ENCODE data around the gene TREML2.

DNA sequence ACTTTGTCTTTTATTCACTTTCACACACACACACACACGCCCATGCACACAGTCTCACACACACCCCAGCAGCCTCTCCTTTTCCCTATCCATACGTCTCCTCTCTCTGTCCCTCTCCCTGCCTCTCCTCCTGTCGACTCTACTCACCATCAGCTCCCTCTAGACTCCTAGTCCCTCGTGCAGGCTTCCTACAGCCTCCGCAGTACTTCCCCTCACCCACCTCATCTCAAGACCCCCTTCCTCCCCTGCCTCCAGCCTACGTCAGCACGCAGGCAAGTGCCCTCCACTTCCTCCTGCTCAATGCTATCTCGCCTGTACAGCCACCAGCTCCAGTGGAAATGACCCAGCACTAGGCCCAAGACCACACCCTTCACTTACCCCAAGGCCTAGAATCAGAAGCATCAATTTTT is 820 bp upstream of the TREML2 start:
- TF ChIP-seq, protein P1, sequence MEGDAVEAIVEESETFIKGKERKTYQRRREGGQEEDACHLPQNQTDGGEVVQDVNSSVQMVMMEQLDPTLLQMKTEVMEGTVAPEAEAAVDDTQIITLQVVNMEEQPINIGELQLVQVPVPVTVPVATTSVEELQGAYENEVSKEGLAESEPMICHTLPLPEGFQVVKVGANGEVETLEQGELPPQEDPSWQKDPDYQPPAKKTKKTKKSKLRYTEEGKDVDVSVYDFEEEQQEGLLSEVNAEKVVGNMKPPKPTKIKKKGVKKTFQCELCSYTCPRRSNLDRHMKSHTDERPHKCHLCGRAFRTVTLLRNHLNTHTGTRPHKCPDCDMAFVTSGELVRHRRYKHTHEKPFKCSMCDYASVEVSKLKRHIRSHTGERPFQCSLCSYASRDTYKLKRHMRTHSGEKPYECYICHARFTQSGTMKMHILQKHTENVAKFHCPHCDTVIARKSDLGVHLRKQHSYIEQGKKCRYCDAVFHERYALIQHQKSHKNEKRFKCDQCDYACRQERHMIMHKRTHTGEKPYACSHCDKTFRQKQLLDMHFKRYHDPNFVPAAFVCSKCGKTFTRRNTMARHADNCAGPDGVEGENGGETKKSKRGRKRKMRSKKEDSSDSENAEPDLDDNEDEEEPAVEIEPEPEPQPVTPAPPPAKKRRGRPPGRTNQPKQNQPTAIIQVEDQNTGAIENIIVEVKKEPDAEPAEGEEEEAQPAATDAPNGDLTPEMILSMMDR (IDR thresholded peaks at IDR 0.05; ENCODE audit: low read depth, low read length): no peak
- TF ChIP-seq EZH2phosphoT487 (IDR thresholded peaks at IDR 0.05; ENCODE audit: low read depth): no peak
